ENCODE measurements around the gene CCDC158. TPM values are rescaled to one million over a fixed set of nuclear protein-coding genes. Genes with fewer than 3 reads are reported as not detected.
A peak's percentile ranks its signal among the peaks of the same experiment; 100 is the strongest.

The CCDC158 gene
- total and polyA plus RNA-seq, 10 of the 15 experiments (the other 5 are each of a cell fraction or from before 2014, with no cell fraction given) = not detected

GRCh38 chr4:76448211-76448610, 27.3 kb upstream of the CCDC158 start:
- DNase-seq (ENCODE audit: low read depth, low spot score) (no peak), FAIRE-seq (peak; percentile 7), ATAC-seq (no peak)
- ChIA-PET RAD21 (ENCODE audit: unreplicated experiment) (no interaction called here), POLR2A (no interaction called here), CTCF (interaction anchor here (1.0 kb wide), 1 partner anchor 17 kb away, joined by 3 read pairs; no protein-coding TSS in a partner anchor), SMC1A (ENCODE audit: uncharacterized antibody, unreplicated experiment) (no interaction called here)
- in situ Hi-C loops (cut with MboI) (no loop called here), intact Hi-C loops (cut with micrococcal nuclease; ENCODE audit: unreplicated experiment) (no loop called here)
- H4K20me1 ChIP-seq (ENCODE audit: control insufficient read depth, insufficient read depth) = no peaks in the 10 kb centered on the region
- no peaks in the 10 kb centered on the region for H3K79me2 ChIP-seq (ENCODE audit: control insufficient read depth, insufficient read depth, low read length)
- H3K4me3 ChIP-seq = no peak overlapping the region
- no peaks in the 10 kb centered on the region; a peak in 1 of 4 replicates for H3K27me3 ChIP-seq (replicated peaks in 1 of 2; ENCODE audit: control insufficient read depth in 2 of 2, insufficient read depth in 2 of 2, low read length in 1 of 2)
- TF ChIP-seq HSF1 (IDR thresholded peaks at IDR 0.05; ENCODE audit: low read depth, low read length) = no peak
- no peak for TF ChIP-seq TBL1XR1 (IDR thresholded peaks at IDR 0.05; ENCODE audit: low read depth, low read length)
- no peak for TF ChIP-seq ASH2L (IDR thresholded peaks at IDR 0.05; ENCODE audit: borderline replicate concordance, low read depth)
- no TSS peak for BruUV-seq (replicated peaks)
- no peak overlapping the region for H3K4me2 ChIP-seq (ENCODE audit: control insufficient read depth, insufficient read depth)
- no peaks in the 10 kb centered on the region for H3K36me3 ChIP-seq (ENCODE audit: control insufficient read depth in 2 of 2, insufficient read depth in 2 of 2, low read length in 1 of 2)
- no peak overlapping the region for H3K9ac ChIP-seq (ENCODE audit: control insufficient read depth, insufficient read depth, low read length)
- no peak overlapping the region for H2AFZ ChIP-seq (ENCODE audit: control insufficient read depth, low read depth, low read length)
- H3K27ac ChIP-seq (ENCODE audit: control insufficient read depth, insufficient read depth) = no peak overlapping the region
- 14% methylated on average over 3 of the region's 3 CpGs for WGBS (ENCODE audit: insufficient coverage, insufficient replicate concordance, low lambda C conversion rate, missing lambda C conversion rate)
- no peaks in the 10 kb centered on the region for H3K9me3 ChIP-seq (replicated peaks; ENCODE audit: control insufficient read depth, insufficient read depth, low read length)
- no peaks in the 10 kb centered on the region for H3K4me1 ChIP-seq (ENCODE audit: control insufficient read depth, insufficient read depth, low read length)

GRCh38 chr4:76447393-76447851, 26.5 kb upstream of the CCDC158 start:
- in situ Hi-C loops (cut with MboI) (no loop called here), intact Hi-C loops (cut with micrococcal nuclease; ENCODE audit: unreplicated experiment) (no loop called here)
- H3K79me2 ChIP-seq (ENCODE audit: control insufficient read depth, insufficient read depth, low read length) = no peaks in the 10 kb centered on the region
- no peak overlapping the region for H2AFZ ChIP-seq (ENCODE audit: control insufficient read depth, low read depth, low read length)
- ChIA-PET RAD21 (ENCODE audit: unreplicated experiment) (no interaction called here), POLR2A (no interaction called here), SMC1A (ENCODE audit: uncharacterized antibody, unreplicated experiment) (no interaction called here), CTCF (no interaction called here)
- H3K4me1 ChIP-seq (ENCODE audit: control insufficient read depth, insufficient read depth, low read length) = no peaks in the 10 kb centered on the region
- BruUV-seq (replicated peaks) = no TSS peak
- H3K27ac ChIP-seq (ENCODE audit: control insufficient read depth, insufficient read depth) = no peak overlapping the region
- no peaks in the 10 kb centered on the region for H4K20me1 ChIP-seq (ENCODE audit: control insufficient read depth, insufficient read depth)
- ATAC-seq (no peak), FAIRE-seq (no peak), DNase-seq (ENCODE audit: low read depth, low spot score) (no peak)
- H3K4me3 ChIP-seq = no peak overlapping the region
- H3K36me3 ChIP-seq (ENCODE audit: control insufficient read depth in 2 of 2, insufficient read depth in 2 of 2, low read length in 1 of 2) = no peaks in the 10 kb centered on the region
- no peak overlapping the region for H3K4me2 ChIP-seq (ENCODE audit: control insufficient read depth, insufficient read depth)
- WGBS (ENCODE audit: insufficient coverage, insufficient replicate concordance, low lambda C conversion rate, missing lambda C conversion rate) = 4% methylated on average over 1 of the region's 1 CpG
- H3K27me3 ChIP-seq (replicated peaks in 1 of 2; ENCODE audit: control insufficient read depth in 2 of 2, insufficient read depth in 2 of 2, low read length in 1 of 2) = no peaks in the 10 kb centered on the region; a peak in 1 of 4 replicates
- H3K9ac ChIP-seq (ENCODE audit: control insufficient read depth, insufficient read depth, low read length) = no peak overlapping the region
- H3K9me3 ChIP-seq (replicated peaks; ENCODE audit: control insufficient read depth, insufficient read depth, low read length) = no peaks in the 10 kb centered on the region
- TF ChIP-seq NBN (IDR thresholded peaks at IDR 0.05) (no peak), BRCA1 (IDR thresholded peaks at IDR 0.05; ENCODE audit: low read depth, low read length) (no peak), NR2F1 (conservative IDR thresholded peaks at IDR 0.05) (no peak), PML (IDR thresholded peaks at IDR 0.05; ENCODE audit: low read length) (no peak), MLLT1 (IDR thresholded peaks at IDR 0.05) (no peak), ZNF592 (IDR thresholded peaks at IDR 0.05) (no peak), ZNF274 (IDR thresholded peaks at IDR 0.05; ENCODE audit: insufficient read depth, insufficient read length) (no peak)

All from GM12878 (cell line).